Measurements from ENCODE around the gene SCNN1A.
"Not testable (repeated sequence)": the region's sequence is repeated elsewhere in the genome, so short reads cannot be mapped to it uniquely, and the experiment has no call there.

Gene SCNN1A

GRCh38 chr12:6346235-6346832 lies 29.0 kb downstream of the SCNN1A start:
- no peak for DNase-seq

GRCh38 chr12:6345319-6346091 lies 29.9 kb downstream of the SCNN1A start:
- no peak for DNase-seq

GRCh38 chr12:6344101-6344660 lies 31.2 kb downstream of the SCNN1A start:
- DNase-seq, result not testable (repeated sequence)

GRCh38 chr12:6343518-6343917 lies 31.8 kb downstream of the SCNN1A start:
- no peak for DNase-seq

GRCh38 chr12:6342140-6342889 lies 33.0 kb downstream of the SCNN1A start:
- DNase-seq, result no peak

GRCh38 chr12:6341417-6342139 lies 33.8 kb downstream of the SCNN1A start, which contains the start of gene TNFRSF1A:
TNFRSF1A (minus strand) TSS chr12:6342076; CDS start chr12:6341814, 262 bp downstream.
- DNase-seq, result no peak

- DNase-seq, result no peak
These were observed 34.5 kb downstream of the SCNN1A start for GRCh38 chr12:6340745-6341416.

GRCh38 chr12:6340032-6340638 lies 35.2 kb downstream of the SCNN1A start:
- no peak for DNase-seq

- DNase-seq, result no peak
These were observed 36.4 kb downstream of the SCNN1A start for GRCh38 chr12:6338955-6339354.

GRCh38 chr12:6338536-6338935 lies 36.8 kb downstream of the SCNN1A start:
- DNase-seq, result not testable (repeated sequence)

- no peak for DNase-seq
These were observed 37.4 kb downstream of the SCNN1A start for GRCh38 chr12:6337958-6338433.

- no peak for DNase-seq
These were observed 38.2 kb downstream of the SCNN1A start for GRCh38 chr12:6336889-6337853.

- DNase-seq, result peak; percentile 81
These were observed 39.1 kb downstream of the SCNN1A start for GRCh38 chr12:6336079-6336888.

GRCh38 chr12:6335451-6336078 lies 39.8 kb downstream of the SCNN1A start:
- no peak for DNase-seq

- no peak for DNase-seq
These were observed 40.4 kb downstream of the SCNN1A start for GRCh38 chr12:6334940-6335450.

- no peak for DNase-seq
These were observed 41.0 kb downstream of the SCNN1A start for GRCh38 chr12:6334359-6334758.

- no peak for DNase-seq
These were observed 41.8 kb downstream of the SCNN1A start for GRCh38 chr12:6333566-6333965.

- DNase-seq, result no peak
These were observed 42.3 kb downstream of the SCNN1A start for GRCh38 chr12:6333029-6333428.

GRCh38 chr12:6332459-6332858 lies 42.9 kb downstream of the SCNN1A start:
- DNase-seq, result no peak
